ENCODE measurements around the gene PITPNM2.

Gene PITPNM2

DNA sequence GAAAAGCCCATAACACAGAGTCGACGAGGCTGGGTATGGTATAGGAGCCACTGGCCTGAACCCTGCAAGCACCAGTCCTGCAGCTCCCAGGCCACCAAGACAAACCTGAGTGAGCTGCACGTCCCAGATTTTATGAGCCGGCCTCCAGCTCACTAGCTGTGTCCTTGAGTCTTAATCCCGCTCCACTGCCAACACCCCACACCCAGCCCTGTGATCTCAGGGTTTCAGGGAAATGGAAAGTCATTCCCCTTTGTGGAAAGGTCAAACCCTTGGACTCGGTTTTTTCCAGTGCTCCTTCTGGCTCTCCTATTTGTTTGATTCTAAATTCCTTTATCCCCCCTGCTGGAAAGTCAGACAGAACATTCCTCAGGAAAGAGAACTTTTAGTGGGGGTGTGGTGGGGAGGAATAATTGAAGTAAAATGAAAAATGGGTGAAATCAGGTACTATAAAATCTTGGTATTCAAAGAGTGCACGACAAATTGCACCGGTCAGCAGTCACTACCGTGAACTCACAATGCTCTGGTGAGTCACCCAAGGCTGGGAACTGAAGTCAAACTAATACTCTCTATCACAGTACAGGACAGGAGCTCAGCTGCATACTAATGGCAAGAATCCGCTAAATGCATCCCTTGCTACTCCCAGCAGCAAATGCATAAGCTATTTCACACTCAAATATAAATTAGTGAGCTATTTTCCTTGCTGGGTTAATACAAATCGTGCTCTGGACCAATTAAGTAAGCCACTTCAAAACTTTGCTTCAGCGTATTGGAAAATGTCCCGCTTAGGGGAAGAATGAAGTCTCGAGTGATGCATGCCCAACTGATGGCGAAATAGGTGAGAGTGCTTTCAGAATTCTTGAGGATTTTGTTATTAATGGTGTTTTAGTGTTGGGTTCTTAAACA lies 9.0 kb downstream of the PITPNM2 start:
- in situ Hi-C loops (cut with HindIII; ENCODE audit: low pct_unique_long_range_greater_than_20kb, low sequenced_read_pairs), result no loop called here
- TF ChIP-seq JUND (IDR thresholded peaks at IDR 0.05; ENCODE audit: low read depth), result no peak
- no peak for DNase-seq (ENCODE audit: low read depth in 1 of 2, low spot score in 1 of 2)

DNA sequence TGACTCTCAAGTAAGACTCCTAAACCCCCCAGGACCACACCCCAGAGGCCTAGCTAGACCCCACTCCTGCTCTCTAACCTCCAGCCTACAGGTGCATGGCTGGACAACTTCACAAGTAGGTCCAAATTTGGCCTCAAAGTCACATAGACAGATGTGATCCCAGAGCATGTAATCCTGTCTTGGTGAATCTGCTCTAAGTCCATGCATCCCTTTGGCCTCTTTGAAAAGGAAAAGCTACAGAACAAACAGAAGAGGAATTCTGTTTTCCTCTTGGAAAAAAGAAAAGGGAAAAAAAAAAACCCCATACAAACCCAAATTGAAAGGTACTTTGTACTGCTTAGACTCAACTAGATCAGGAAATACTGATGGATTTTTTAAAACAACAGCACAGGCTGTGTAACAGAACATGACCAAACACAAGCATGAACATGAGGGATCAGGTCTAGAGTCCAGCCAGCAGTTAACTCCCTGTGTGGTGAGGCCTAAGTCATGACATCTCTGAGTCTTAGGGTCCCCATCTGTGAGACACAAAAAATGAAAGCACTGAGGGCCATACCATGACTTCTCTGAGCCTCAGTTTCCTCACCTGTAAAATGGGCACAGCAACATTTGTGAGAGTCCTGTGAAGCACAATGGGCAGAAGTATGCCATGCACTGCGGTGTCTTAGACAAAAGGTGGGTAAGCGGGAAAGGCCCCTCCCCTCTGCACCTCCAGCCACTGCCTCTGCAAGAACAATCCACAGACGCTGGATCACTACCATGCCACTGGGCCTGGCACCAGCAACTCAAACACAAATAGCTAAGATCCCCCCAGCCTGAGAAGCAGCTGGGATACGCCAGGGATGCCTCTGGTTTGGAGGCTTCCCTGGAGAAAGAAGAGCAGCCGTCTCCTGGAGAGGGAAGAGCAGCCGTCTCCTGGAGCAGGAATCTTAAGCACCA lies 9.9 kb downstream of the PITPNM2 start:
- in situ Hi-C loops (cut with HindIII; ENCODE audit: low pct_unique_long_range_greater_than_20kb, low sequenced_read_pairs), result no loop called here
- DNase-seq (ENCODE audit: low read depth in 1 of 2, low spot score in 1 of 2), result no peak
- TF ChIP-seq JUND (IDR thresholded peaks at IDR 0.05; ENCODE audit: low read depth), result no peak

DNA sequence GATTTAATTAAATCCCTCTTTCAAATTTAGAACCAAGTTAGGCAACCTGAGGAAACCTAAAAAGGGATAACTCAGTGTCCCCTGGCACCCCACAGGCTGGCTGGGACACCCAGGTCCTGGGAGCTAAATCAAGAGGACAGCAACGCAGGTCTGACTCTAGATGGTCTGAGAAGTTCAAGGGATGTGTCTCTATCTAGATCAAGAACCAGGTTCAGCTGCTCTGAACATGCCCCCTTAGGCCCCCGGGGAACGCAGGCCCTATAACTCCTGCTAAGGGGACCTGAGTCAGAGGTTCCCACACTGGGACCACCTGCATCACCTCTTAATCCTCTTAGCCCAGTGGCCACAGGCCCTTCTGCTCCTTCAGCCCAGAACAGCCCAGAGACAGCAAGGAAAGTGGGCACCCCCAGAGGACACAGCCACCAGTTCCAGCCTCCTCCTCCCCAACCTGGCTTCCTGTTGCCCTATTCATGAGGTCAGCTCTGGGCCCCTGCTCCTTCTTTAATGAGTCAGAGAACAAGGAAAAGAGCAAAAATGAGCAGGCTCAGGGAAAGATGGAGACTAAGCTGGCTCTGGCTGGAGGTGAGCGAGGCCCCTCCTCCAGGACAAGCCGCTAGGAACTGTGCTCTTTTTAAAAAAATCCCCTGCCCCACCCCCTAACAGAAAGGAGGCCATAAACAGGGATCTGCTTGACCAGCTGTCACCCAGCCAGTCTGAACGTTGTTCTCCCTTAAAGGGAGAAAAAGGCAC lies 10.8 kb downstream of the PITPNM2 start:
- TF ChIP-seq JUND (IDR thresholded peaks at IDR 0.05; ENCODE audit: low read depth), result no peak
- DNase-seq (ENCODE audit: low read depth in 1 of 2, low spot score in 1 of 2), result no peak
- in situ Hi-C loops (cut with HindIII; ENCODE audit: low pct_unique_long_range_greater_than_20kb, low sequenced_read_pairs), result no loop called here

DNA sequence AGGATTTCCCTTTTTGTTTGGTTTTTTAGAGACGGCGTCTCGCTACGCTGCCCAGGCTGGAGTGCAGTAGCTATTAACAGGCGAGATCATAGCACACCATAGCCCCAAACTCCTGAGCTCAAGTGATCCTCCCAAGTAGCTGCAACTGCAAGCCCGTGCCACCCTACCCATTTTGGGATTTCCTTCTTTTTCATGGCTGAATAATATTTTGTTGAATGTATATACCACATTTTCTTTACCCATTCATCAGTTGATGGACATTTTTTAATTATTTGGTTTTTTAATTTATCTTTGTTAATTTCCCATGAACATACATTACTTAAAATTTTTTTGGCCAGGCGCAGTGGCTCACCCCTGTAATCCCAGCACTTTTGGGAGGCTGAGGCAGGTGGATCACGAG lies 15.2 kb downstream of the PITPNM2 start:
- in situ Hi-C loops (cut with HindIII; ENCODE audit: low pct_unique_long_range_greater_than_20kb, low sequenced_read_pairs), result no loop called here
- no peak for DNase-seq (ENCODE audit: low read depth in 1 of 2, low spot score in 1 of 2)
- no peak for TF ChIP-seq JUND (IDR thresholded peaks at IDR 0.05; ENCODE audit: low read depth)

DNA sequence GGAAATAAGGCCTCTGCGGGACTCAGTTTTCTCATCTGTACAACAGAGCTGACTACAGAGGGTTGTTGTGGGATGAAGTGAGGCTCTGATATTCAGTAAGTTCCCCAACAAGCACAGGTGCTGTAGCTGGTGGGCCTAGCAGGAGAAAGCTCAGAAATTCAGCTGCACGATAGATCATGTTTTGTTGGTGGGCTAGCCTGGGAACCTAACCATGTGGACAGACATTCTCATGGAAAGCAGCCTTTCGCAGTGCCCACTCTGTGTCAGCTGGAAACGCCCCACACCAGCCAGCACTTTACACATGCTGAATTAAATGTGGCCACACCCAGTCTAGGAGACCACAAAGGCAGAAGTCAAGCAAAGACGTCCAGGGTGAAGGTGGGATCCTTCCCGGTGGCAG lies 16.1 kb downstream of the PITPNM2 start:
- in situ Hi-C loops (cut with HindIII; ENCODE audit: low pct_unique_long_range_greater_than_20kb, low sequenced_read_pairs), result no loop called here
- no peak for TF ChIP-seq JUND (IDR thresholded peaks at IDR 0.05; ENCODE audit: low read depth)
- DNase-seq (ENCODE audit: low read depth in 1 of 2, low spot score in 1 of 2), result no peak

DNA sequence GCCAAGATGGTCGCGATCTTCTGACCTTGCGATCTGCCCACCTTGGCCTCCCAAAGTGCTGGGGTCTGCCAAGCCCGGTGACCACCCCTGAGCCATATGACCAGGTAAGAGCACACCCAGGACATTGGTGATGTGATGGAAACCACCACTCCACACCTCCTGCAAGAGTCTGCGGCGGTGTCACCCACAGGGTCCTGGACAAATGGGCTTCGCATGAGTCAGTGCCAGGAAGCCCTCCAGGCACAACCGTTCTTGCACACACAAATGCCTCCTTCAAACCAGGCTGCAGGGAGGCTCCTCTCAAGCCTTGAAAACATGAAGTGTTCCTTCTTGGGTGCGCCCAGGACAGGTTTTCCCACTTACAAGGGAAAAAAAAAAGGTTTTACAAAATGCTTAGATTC lies 16.6 kb downstream of the PITPNM2 start:
- no peak for TF ChIP-seq JUND (IDR thresholded peaks at IDR 0.05; ENCODE audit: low read depth)
- in situ Hi-C loops (cut with HindIII; ENCODE audit: low pct_unique_long_range_greater_than_20kb, low sequenced_read_pairs), result no loop called here

DNA sequence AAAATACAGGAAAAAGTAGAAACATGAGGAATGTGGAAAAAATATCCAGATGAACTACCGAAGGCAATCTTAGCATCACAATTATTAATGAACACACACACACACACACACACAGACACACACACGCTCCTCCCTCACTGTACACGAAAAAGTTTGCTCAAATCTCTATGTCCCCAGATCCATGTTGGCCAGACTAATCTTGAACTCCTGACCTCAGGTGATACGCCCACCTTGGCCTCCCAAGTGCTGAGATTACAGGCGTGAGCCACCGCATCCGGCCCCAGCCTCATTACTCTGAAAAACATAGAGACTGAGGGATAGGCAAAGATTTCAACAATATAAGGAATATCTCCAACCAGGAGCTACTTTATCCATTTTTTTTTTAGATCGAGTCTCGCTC lies 17.2 kb downstream of the PITPNM2 start:
- DNase-seq (ENCODE audit: low read depth in 1 of 2, low spot score in 1 of 2), result no peak
- in situ Hi-C loops (cut with HindIII; ENCODE audit: low pct_unique_long_range_greater_than_20kb, low sequenced_read_pairs), result no loop called here
- TF ChIP-seq JUND (IDR thresholded peaks at IDR 0.05; ENCODE audit: low read depth), result no peak

More for the DNA sequence above, 16.6 kb downstream of the PITPNM2 start:
- no peak for DNase-seq (ENCODE audit: low read depth in 1 of 2, low spot score in 1 of 2)

DNA sequence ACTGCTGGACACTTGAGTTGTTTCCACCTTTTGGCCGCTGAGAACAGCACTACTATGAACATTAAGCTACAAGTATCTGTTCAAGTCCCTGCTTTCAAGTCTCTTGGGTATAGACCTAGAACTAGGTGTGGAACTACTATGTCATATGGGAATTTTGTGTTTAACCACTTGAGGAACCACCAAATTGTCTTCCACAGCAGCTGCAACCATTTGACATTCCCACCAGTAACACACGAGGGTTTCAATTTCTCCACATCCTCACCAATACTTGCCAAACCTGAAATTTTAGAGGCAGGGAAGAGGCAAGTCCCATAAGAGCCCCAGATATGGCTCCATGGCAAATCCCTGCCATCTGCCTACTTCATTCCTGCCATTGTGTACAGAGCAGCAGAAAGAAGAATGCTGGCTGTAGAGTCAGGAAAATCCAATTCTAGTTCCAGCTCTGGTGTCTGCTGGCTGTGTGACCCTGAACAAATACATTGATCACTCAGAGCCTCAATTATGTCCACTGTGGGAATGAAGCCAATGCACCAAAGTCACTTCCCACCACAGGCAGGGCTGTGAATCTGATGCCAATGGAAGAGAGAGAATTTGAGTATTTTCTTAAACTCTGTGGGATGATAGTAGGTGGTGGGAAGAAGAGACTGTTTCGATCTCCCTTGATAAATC lies 17.8 kb downstream of the PITPNM2 start:
- DNase-seq (ENCODE audit: low read depth in 1 of 2, low spot score in 1 of 2), result peak in 1 of 2 experiments; percentile 41
- in situ Hi-C loops (cut with HindIII; ENCODE audit: low pct_unique_long_range_greater_than_20kb, low sequenced_read_pairs), result no loop called here
- TF ChIP-seq JUND (IDR thresholded peaks at IDR 0.05; ENCODE audit: low read depth), result no peak

DNA sequence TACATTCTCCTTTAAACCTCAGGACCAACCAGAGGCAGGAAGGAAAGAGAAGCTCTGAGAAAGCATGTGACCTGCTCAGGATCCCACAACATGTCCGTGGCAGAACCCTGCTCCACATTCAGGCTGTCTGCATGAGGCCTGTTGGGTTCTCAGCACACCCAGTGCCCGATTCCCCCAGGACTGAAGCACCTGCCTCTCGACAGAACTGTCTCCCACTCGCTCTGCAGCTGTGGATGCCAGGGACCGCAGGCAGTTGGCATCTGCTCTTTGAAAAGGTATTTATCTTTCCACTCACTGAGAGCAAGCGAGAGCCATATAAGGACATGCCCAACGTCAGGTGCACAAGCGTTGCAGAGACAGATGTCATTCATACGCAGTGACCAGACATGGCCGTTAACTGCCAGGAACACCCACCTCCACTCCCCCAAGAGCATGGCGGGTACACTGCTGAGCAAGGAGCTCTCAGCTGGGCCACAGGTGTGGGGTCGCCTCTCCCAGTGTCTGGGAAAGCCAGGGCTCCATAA lies 18.9 kb downstream of the PITPNM2 start:
- DNase-seq (ENCODE audit: low read depth in 1 of 2, low spot score in 1 of 2), result no peak
- TF ChIP-seq JUND (IDR thresholded peaks at IDR 0.05; ENCODE audit: low read depth), result no peak
- in situ Hi-C loops (cut with HindIII; ENCODE audit: low pct_unique_long_range_greater_than_20kb, low sequenced_read_pairs), result no loop called here

DNA sequence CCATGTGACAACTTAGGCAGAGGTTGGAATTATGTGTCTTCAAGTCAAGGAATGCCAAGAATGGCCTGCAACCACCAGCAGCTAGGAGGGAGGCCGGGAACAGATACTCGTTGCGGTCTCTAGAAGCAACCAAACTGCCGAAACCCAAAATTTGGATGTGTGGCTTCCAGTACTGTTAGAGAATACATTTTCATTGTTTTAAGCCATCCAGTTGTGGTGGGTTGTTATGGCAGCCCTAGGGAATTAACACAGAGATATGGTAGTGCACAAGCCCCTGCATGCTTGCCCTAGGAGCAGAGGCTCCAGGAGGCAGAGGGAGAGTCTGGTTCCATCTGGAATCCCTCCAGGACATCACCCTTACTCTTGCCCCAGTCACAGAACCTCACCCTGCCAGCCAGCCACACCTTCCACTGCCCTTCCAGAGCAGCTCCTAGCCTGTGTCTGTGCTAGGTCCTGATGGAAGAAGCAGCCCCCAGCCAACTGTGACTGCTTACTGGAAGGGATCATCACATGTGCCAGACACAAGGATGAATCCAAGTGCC lies 19.5 kb downstream of the PITPNM2 start:
- DNase-seq (ENCODE audit: low read depth in 1 of 2, low spot score in 1 of 2), result no peak
- no peak for TF ChIP-seq JUND (IDR thresholded peaks at IDR 0.05; ENCODE audit: low read depth)
- in situ Hi-C loops (cut with HindIII; ENCODE audit: low pct_unique_long_range_greater_than_20kb, low sequenced_read_pairs), result no loop called here

DNA sequence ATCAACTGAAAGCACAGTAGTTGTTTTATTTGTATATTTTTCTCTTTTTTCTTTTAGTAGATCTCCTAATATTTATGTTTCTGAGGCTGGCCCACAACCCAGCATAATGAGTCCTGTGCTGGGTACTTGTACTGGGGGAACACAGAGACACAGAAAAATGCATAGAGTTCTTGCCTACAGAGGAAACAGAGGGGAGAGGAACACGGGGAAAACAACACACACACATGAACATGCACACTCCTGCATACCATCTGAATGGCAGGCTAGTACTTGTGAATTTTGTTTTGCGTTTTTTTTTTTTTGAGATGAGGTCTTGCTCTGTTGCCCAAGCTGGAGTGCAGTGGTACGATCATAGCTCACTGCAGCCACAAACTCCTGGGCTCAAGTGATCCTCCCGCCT lies 21.3 kb downstream of the PITPNM2 start:
- no peak for DNase-seq (ENCODE audit: low read depth in 1 of 2, low spot score in 1 of 2)
- in situ Hi-C loops (cut with HindIII; ENCODE audit: low pct_unique_long_range_greater_than_20kb, low sequenced_read_pairs), result no loop called here
- TF ChIP-seq JUND (IDR thresholded peaks at IDR 0.05; ENCODE audit: low read depth), result no peak

Measured in T47D (cell line).